Activated T-cell treated with anti-CD3 and anti-CD28 coated beads for 4 hours (primary cell): ENCODE results near the gene KIF5C.

Experiments used
- DNase-seq: peaks from one replicate; pipeline ENCODE4 v3.0.0-alpha.2; 2020

The KIF5C gene

DNA sequence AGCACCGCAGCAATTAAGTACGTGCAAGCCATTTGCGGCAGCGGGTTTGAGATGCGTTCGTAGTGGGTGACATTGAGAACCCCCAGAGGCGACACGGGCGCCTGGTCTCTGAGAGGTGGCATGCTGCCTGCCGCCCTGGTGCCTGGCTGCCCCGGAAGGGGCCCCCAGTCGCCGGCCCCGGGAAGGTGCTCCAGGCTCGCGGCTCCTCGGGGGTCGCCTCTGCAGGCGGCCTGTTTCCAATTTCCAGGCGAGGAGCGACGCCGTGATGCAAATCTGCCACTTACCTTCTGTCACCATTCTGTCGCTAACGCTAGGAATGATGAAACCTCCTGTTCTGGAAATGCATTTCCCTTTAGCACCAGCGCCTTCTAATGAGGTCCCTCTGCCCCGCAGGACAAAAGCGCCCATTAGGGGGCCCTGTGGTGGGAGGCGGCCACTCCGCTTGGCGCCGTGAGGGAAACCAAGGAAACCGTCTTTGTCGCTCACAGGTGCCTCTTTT, 13.0 kb downstream of the KIF5C start:
- no peak for DNase-seq

DNA sequence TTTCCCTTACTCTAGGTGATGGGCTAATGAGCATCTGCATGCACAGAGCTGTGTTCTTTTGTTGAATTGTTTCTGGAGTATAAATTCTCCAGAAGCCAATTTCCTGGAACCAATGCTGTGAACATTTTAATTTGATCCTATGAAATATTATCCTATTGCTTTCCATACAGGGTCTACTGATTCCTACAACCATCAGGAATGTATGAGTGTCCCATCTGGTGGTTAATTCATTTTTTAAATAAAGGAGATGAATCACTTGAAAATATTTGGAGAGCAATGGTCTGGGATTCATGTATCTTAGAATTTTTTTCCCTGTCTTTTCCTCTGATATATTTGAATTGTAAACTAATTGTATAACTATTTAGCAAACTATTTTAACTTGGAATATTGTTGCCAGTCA, 14.0 kb downstream of the KIF5C start:
- DNase-seq: no peak

DNA sequence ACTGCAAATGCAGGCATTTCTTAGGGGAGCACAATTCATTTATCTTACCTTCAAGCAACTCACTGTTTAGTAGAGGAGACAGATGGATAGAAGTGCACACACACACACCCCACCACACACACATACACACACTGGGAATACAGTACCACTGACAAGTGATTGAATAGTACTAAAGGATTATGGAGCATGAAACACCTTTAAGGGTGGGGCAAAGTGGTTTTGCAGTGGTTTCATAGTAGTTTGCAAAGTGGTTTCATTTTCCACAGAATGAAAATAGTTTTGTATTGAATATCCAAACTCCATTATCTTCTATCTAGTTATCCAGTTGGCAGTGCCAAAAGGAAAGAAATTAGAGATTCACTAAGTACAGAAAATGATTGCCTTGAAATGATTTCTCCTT, 18.9 kb downstream of the KIF5C start:
- DNase-seq: no peak

DNA sequence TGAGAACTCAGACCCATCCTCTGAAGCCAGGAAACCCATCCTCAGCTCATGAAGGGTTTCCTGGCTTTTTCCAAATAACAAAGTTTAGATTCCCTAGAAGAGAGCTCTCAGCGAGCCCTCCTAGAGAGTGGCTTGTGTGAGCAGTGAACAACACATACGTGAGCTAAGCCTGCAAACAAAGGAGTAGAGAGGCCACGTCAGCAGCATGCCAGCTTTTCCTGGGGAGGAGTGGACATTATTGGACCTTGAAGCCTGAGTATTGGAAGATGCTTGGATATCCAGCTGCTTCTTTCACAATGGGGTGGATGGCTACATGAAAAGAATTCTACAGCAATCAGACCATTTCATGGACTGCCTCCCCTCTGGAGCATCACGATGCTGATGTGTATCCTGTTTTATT, 21.1 kb downstream of the KIF5C start:
- no peak for DNase-seq

DNA sequence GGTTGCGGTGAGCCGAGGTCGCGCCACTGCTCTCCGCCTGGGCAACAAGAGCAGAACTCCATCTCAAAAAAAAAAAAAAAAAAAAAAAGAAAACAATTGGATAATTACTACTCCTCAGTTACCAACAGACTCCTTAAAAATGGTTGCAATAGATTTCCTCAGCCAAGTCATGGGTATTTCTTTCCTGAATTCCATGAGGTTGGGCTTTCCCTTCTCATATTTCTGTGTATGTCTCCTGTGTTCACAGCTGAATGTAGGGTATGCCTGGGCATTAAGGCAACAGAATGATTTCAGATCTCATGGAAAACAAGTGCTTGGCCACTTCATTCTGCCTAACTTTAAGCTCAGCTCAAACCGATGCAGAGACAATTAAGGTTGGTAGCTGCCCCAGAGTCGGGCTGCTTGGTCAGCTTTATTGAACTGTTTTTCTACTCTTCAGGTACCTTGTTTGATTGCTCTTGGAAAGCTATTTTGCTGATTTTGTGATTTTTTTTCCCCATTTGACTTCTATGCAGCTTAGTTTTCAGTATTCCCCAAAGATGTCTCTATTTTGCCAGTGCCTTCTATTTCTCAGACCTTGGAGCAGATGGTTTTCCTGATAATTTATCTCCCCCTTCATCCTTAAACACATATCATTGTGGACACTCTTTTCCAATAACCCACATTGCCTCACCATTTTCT, 24.8 kb downstream of the KIF5C start:
- DNase-seq: no peak

DNA sequence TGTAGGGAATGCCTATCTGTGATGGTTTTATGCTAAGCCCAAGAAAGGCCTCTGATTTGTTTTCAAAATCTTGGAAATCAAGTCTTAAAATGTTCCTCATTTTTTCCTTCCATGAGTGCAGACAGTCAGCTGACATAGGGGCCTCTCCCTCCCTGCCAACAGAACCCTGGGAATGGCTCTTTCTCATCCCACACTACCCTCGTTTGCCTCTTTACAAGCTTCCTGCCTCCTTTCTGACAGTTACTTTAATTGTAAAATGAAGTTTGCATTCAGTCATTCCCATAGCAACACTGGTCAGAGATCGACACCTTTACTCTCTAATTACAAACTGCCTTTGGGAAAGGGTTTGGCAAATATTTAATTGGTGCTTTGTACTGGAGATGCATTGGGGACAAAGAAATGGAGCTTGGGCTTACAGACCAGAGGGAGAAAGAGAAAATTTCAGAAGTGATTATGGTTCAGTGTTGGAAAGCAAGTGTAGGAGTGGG, 25.4 kb downstream of the KIF5C start:
- DNase-seq: no peak

DNA sequence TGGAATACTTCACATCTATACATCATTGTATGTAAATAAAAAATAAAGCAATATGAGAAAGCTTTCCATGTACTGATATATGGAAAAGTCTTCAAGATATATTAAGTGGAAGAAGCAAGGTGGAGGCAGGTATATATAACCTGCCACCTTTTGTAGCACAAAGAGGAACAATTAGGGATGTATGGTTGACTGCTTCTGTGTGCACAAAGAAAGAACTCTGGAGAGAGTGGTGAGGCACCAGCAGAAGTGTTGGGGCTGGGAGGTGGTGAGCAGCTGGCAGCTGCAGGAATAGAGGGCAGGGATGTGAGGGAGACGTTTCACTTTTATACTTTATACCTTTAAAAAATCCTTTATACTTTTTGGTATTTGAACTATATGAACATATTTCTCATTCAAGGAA, 26.1 kb downstream of the KIF5C start:
- DNase-seq: no peak

DNA sequence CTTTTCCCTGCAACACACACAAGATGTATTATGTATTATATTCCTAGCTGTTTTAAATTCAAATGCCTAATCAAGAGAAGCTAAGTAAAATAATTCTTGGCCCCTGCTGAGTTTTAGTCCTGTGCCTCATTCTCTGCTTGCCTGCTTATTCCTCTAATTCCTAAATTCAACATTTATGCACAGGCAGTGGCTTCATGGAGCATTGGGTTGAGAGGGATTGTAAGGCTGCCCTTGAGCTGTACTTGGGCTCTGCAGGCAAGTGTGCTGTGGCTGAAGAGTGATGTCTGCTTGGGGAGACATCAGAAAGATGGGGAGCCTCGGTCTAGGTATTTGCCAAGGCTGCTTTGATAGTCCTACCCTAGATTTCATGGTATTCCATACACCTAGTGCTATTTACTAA, 27.8 kb downstream of the KIF5C start:
- DNase-seq: no peak

DNA sequence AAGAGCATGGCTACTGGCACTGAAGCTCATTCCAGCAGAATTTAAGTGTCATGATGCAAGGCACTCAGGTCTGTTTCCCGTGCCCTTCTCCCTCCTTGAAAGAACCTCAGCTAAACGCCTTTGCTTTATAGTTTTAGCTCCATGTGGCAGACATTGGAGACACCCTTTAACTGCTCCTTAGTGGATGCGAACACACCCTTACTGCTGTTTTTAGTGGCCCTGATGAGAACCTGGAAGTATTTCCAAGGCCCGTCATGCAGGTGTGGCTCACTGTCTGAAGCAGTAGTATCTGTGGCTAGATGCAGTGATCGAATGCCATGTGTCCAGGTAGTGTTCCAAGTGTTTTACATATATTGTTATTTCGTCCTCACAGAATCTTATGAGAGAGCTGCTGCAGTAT, 28.3 kb downstream of the KIF5C start:
- no peak for DNase-seq

DNA sequence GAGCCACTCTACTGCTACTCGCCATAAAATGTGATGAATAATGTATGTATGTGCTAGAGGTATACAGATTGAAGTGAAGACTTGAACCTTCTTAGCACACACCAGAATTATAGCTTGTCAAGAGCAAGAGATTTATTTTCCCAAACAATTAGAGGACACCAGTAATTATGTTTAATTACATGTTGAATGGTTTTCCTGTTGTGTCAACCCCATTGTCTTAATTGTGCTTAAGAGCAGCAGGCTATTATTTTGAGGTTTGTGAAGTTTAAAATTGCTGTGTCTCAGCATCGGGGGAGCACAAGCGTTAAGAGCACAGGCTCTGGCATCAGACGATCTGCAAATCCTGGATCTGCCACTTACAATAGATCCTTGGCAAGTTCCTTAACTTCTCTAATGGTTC, 29.0 kb downstream of the KIF5C start:
- no peak for DNase-seq

DNA sequence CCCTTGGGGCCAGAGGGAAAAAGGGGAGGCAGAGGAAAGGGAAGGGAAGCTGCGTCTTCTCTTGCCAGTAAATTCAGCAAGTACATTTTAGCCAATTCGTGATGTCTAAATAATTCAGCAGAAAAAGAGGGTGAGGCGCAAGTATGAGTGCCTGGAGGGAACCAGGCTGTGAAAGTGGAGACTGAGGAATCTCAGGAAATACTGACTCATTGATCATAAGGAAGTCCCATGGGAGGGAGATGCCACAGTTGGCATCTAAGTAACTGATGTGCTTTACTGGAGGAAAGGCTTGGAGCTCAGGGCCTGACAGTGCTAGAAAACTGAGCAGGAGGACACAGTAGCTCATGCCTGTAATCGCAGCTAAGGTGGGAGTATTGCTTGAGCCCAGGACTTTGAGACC, 31.1 kb downstream of the KIF5C start:
- no peak for DNase-seq

DNA sequence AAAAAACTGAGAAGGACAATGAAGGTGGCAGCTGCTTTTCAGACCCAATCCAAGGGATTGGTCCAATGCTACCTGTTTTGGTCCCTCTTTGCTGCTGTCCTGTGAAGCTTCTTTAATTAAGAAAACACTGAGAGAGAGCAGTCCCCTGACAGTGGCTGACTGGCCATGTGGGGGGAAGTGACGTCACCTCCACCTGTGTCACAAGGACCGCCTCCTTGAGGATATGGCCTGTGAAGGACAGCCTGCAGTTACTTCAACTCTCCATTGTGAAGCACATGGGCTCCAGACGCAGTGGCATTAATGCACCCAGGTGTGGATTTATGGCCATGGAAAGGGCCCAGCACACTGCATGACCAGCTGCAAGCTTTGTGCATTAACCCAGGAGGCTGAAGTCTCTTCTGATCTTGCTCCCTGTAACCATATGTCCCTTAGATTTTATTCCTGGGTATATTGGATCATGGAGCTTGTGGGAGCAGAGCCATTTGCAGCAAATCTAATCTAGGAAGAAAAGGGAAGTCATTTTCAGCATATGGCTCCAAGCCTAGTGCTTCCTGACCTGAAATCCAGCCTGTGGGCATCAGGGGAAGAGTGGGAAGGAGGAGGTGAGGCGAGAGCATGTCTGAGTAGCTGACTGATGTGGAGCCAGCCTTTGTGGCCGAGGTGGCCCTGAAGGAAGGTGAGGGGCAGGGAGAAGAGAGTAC, 32.2 kb downstream of the KIF5C start:
- no peak for DNase-seq

DNA sequence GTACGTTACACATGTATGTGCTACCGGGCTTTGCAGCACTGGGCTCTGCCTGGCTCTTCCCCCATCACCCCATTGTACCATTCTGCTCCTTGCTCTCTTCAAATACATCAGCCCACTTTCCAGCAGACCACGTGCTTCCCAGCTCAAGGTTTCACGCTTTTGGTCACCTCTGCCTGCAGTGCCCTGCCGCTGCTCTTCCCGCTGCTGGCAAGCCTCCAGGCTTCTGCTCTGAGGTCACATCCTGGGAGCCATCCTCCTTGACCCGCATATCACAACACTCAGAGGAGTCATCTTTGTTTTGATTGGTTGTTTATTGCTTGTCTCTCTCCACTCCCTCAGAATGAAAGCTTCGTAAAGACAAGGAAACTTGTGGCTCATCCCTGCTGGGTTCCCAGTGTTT, 34.1 kb downstream of the KIF5C start:
- no peak for DNase-seq

DNA sequence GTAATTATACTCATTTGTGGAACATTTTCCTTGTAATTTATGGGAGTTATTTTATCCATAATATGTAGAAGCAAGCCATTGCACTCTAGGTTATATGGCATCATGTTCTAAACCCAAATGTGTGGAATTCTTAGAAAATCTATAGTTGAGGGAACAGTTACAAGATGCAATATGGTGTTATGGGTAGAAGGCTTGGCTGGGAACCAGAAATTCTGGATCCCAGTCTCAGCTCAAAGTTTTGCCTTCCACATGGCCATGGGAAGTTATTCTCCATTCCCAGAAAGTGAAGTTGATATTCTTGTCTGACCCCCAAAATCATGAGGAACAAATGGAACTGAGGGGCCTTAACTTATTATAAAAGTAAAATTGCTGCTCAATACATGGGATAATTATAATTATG, 38.0 kb downstream of the KIF5C start:
- DNase-seq: no peak

DNA sequence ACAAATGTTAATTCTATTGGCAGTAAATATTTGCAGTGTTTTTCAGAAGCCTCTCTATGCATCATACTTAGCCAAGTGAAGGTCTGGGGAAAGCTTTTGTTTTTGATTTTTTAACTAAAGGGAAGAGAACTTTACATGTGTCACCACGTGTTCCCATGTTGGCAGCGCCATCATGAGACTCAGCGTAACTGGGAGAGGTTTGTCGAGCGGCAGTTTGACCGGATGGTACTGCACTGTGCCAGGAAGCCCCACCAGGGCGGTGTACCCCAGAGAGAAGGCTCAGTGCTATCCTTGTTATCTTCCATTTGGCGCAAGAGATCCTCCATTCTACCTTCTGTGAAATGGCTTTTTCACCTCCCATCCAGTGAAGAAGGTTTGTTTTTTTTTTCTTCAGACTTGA, 38.5 kb downstream of the KIF5C start:
- DNase-seq: no peak

DNA sequence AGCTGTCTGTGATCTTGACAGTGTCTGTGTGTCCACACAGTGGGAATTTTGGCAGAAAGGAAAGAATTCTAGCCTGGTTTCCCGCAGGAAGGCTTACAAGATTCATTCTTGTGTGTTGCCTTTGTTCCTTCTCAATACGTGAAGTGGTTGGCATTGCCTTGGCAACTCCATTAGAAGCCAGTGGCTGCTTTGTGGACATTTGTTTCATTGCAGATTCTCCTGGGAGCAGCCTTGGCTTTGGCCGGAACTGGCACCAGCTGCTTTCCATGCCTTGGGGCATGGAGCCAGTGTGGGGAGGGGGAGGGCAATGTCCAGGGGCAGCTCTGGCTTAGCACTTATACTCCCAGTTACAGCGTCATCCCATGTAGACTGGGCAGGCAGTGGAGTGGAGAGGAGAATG, 39.4 kb downstream of the KIF5C start:
- DNase-seq: no peak

DNA sequence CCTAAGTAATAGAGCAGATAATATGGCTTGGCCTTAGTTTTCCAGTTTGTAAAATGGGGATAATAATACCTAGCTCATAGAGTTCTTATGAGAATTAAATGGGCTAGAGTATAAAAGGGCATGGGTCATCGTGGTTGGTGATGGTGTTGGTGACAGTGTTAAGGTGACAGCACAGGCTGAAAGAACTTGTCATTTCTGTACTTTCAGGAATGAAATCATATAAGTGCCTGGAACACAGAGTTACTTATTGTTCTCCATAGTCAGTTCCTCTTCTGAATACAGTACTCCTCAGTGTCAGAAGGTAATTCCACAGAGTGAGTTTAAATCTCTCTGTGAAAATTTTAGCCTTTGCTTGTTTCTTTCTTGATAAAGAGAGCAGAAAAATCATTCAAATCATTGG, 42.4 kb downstream of the KIF5C start:
- DNase-seq: no peak

DNA sequence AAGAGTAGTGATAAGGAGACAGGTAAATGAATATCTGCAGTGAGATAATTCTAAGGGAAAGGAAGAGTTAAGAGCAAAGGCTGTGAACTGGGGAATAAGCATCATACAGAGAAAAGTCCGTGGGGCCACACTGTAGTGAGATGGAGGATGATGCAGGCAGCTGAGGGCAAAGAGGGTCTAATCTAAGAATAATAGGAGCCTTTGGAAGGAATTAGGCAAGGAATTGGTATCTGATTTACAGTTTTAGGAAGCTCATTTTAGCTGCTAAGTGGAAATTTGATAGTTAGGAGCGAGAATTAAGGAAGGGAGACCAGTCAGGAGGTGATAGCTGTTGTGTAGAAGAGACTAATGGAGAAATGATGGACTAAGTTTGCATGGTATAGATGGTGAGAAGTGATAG, 43.5 kb downstream of the KIF5C start:
- no peak for DNase-seq

DNA sequence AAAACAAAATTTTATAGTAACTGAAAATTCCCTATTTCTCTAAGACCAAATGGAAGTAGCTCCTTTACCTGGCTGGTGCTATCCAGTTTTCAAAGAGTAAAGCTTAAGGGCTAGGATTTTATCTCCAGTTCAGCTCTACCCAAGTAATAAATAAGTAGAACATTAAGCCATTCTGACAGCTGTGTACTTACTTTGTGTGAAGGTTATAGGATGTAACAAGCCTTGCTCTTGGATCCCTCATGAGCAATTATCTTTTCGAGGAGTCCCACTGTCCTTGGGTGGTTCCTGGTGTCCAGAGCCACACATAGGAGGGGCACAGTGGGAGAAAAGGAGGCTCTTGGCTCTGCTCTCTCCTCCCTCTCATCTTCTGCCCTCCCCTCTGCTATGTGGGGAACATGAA, 45.5 kb downstream of the KIF5C start:
- DNase-seq: no peak

DNA sequence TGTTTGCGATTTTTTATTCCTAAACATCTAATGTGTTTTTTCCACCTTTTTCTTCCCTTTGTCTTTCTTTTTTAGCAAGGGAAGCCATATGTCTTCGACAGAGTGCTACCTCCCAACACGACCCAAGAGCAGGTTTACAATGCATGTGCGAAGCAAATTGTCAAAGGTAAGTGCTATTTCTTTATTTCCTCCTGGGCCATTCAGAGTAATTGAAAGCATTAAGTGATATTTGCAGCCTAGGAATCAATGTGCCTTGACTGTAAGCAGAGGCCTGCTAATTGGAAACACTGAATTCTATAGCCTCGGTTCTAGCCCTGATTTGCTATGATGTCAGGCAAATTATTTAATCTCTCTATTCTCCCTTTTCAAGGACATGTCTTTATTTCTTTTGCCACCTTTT, 47.0 kb downstream of the KIF5C start:
- DNase-seq: no peak

DNA sequence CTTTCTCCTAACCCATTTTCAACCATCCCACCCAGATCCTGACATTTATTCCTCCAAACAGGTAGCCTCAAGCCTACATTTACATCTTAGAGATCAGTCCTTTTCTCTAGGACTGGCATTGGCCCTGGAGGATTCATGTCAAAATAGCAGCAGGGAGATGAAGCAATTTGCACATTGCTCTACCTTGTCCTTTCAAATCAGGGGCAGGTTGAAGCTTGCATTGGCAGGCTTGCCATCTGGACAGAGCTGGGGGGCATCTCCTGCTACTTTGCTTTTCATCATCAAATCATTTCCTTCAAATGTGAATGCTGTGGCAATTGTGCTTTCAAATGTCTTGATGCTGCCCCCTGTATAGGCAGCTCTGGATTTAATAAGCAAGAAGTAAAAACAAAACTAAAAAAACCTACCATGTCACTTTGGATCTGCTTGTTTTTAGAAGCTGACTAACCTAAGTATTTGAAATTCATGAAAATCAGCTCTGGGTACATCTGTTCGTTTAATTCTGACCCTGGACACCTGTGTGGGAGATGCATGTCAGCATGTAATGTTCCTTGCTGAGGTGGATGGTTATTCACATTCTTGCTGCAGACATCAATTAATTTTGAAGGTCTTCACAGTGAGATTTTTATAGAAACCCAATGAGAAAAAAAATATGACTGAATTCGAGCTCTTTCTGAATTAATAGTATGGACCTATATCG, 47.9 kb downstream of the KIF5C start:
- no peak for DNase-seq

DNA sequence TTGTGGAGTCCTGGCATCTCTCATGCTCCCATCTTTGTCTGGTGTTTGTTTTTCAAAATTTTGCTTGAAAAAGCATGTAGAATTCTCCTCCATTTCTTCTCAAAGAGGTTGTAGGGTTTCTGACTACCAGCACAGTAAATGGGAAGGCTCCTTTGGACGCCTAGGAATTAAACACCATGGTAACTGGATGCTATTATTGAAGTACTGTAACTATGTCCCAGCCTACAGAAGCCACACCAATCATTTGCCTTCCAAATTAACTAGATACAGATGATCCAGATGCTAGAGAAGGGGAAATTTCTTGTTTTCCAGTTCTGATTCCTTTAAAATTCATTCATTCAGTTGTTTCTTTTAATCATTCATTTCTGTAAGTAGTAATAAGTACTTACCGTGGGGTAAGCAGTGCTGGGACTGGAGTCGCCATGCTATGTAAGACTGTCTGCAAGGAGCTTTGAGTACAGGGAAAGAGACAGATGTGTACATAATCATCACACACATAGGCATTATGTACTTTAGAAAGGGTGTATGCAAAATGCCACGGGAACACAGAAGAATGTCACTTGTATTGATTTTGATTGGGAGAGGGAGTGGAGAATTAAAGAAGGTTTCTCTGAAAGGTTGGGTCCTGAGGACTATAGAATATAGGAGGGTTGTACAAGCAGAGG, 49.6 kb downstream of the KIF5C start:
- no peak for DNase-seq

DNA sequence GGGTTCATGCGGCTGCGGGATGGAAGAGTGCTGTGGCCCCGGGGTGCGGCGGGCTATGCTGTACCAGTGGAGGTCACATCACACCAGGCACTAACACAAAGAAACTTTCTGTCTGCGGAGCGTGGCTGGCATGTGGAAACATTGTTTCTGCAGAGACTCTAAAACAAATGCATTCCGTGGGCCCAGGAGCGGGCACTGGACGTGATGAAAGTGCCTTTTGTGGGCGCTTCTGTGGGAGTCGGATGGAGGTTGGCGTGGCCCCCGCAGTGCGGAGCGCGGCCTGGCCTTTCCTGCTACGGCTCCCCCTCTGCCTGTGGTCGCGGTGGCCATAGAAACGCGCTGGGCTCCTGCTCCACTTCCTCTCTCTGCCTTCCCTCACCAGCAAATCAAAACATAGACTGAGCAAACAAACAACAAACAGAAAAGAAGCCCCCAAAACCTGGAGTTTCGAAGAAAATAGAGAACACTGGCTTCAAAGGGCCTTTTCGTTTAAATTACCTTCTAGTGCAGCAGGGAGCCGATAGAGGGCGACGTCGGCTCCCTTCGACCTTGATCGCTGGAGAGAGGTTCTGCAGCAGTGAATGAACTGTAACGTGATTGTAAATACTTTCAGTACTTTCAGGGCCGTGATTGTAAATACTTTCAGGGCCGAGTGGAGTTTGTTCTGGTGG, 51.4 kb downstream of the KIF5C start:
- DNase-seq: no peak
